GM20431 (cell line): Measurements from ENCODE around the gene APBB2.
"Not testable (repeated sequence)": the region's sequence is repeated elsewhere in the genome, so short reads cannot be mapped to it uniquely, and the experiment has no call there.

Experiments used
- in situ Hi-C: fragments of 300-500 bp; cut with MseI, MboI; formaldehyde crosslinking; loops from one replicate; pipeline ENCODE4 v1.15.0; 2020; ENCODE audit warnings: low sequenced_read_pairs; ENCODE audit not compliant: unreplicated experiment

Gene APBB2

GRCh38 chr4:40931841-40932240 is 282.5 kb downstream of the APBB2 start:
- in situ Hi-C loops = no loop called here

GRCh38 chr4:40931238-40931637 is 283.1 kb downstream of the APBB2 start:
- in situ Hi-C loops = no loop called here

- in situ Hi-C loops = no loop called here
Observed at GRCh38 chr4:40927074-40927473, 287.3 kb downstream of the APBB2 start.

GRCh38 chr4:40924793-40925117 is 289.6 kb downstream of the APBB2 start:
- in situ Hi-C loops = no loop called here

- in situ Hi-C loops = no loop called here
Observed at GRCh38 chr4:40924096-40924792, 290.1 kb downstream of the APBB2 start.

GRCh38 chr4:40923316-40924095 is 290.8 kb downstream of the APBB2 start:
- in situ Hi-C loops = no loop called here

GRCh38 chr4:40919976-40920375 is 294.4 kb downstream of the APBB2 start:
- in situ Hi-C loops = not testable (repeated sequence)

- in situ Hi-C loops = no loop called here
Observed at GRCh38 chr4:40918330-40918729, 296.0 kb downstream of the APBB2 start.

- in situ Hi-C loops = no loop called here
Observed at GRCh38 chr4:40916880-40917279, 297.5 kb downstream of the APBB2 start.

GRCh38 chr4:40916218-40916555 is 298.2 kb downstream of the APBB2 start:
- in situ Hi-C loops = no loop called here

- in situ Hi-C loops = no loop called here
Observed at GRCh38 chr4:40915318-40916217, 298.8 kb downstream of the APBB2 start.

GRCh38 chr4:40912460-40913184 is 301.7 kb downstream of the APBB2 start:
- in situ Hi-C loops = no loop called here

GRCh38 chr4:40910706-40911105 is 303.6 kb downstream of the APBB2 start:
- in situ Hi-C loops = no loop called here

GRCh38 chr4:40909363-40909876 is 304.9 kb downstream of the APBB2 start:
- in situ Hi-C loops = loop anchor here (10.0 kb wide), 1 partner anchor 165 kb away; the partner anchor contains the start of gene NSUN7

GRCh38 chr4:40908702-40909362 is 305.5 kb downstream of the APBB2 start:
- in situ Hi-C loops = loop anchor here (10.0 kb wide), 1 partner anchor 164 kb away; the partner anchor contains the start of gene NSUN7

GRCh38 chr4:40908297-40908696 is 306.0 kb downstream of the APBB2 start:
- in situ Hi-C loops = loop anchor here (10.0 kb wide), 1 partner anchor 163 kb away; the partner anchor contains the start of gene NSUN7

GRCh38 chr4:40905414-40905813 is 308.9 kb downstream of the APBB2 start:
- in situ Hi-C loops = loop anchor here (10.0 kb wide), 1 partner anchor 161 kb away; the partner anchor contains the start of gene NSUN7

- in situ Hi-C loops = loop anchor here (10.0 kb wide), 1 partner anchor 156 kb away; the partner anchor contains the start of gene NSUN7
Observed at GRCh38 chr4:40900531-40900930, 313.8 kb downstream of the APBB2 start.
